IMR-90 (cell line): ENCODE results near the gene AQP12B. TPM values are rescaled to one million over a fixed set of nuclear protein-coding genes. Genes with fewer than 3 reads are reported as not detected.

Source experiments
- ATAC-seq: fragments of 200-7000 bp; cut with Tn5 transposase; 2 replicates; pipeline ENCODE4 v1.9.1; 2020; ENCODE audit warnings: low read depth, mild to moderate bottlenecking, moderate library complexity
- BruUV-seq: library from RNA; stranded (reverse); fragments of 400-500 nt; replicated peaks from 2 replicates; lab custom pipeline; 2021; lab: Mats Ljungman, UMichigan
- CTCF ChIA-PET: fragments of 300-600 bp; formaldehyde crosslinking; extraction: SDS; loops from one replicate; lab custom pipeline; 2021; ENCODE audit warnings: antibody characterized with exemption; lab: Yijun Ruan, JAX
- POLR2A ChIA-PET: fragments of 300-600 bp; sonication (Branson Sonifier 250); formaldehyde crosslinking; loops from one replicate; lab custom pipeline; 2022; ENCODE audit warnings: antibody characterized with exemption; ENCODE audit not compliant: unreplicated experiment; lab: Charles Lee
- DNase-seq: peaks from one replicate; pipeline ENCODE4 v3.0.0; 2013
- H2AFZ ChIP-seq: replicated peaks from 2 replicates; pipeline ENCODE3; 2013; ENCODE audit warnings: low read length, mild to moderate bottlenecking; ENCODE audit not compliant: poor library complexity
- H2AK5ac ChIP-seq: 2 replicates; pipeline ENCODE4 v1.6.1; 2013; ENCODE audit warnings: low read depth, low read length, inconsistent platforms
- H2AK9ac ChIP-seq: replicated peaks from 2 replicates; pipeline ENCODE3; 2013; ENCODE audit warnings: mild to moderate bottlenecking, low read depth, low read length, moderate library complexity; ENCODE audit not compliant: poor library complexity
- H2BK120ac ChIP-seq: 2 replicates; pipeline ENCODE4 v1.6.1; 2013; ENCODE audit warnings: low read depth, low read length, inconsistent platforms
- H2BK15ac ChIP-seq: 3 replicates; pipeline ENCODE4 v1.6.1; 2013; ENCODE audit warnings: low read depth, low read length, inconsistent platforms
- H2BK20ac ChIP-seq: 2 replicates; pipeline ENCODE4 v1.6.1; 2013; ENCODE audit warnings: low read depth, mild to moderate bottlenecking, inconsistent platforms, low read length, moderate library complexity
- H2BK5ac ChIP-seq: 2 replicates; pipeline ENCODE4 v1.6.1; 2013; ENCODE audit warnings: mild to moderate bottlenecking, low read depth, low read length, inconsistent platforms; ENCODE audit not compliant: poor library complexity, severe bottlenecking
- H3K14ac ChIP-seq: replicated peaks from 2 replicates; pipeline ENCODE4 v1.6.1; 2013; ENCODE audit warnings: low read depth, low read length, inconsistent platforms
- H3K18ac ChIP-seq: 2 replicates; pipeline ENCODE4 v1.6.1; 2013; ENCODE audit warnings: low read depth, low read length, control low read depth
- H3K23ac ChIP-seq: 2 replicates; pipeline ENCODE4 v1.6.1; 2013; ENCODE audit warnings: low read depth, low read length, inconsistent platforms
- H3K27ac ChIP-seq: 2 replicates; pipeline ENCODE4 v1.5.1; 2013; ENCODE audit warnings: mild to moderate bottlenecking, control low read depth, low read length; ENCODE audit not compliant: insufficient read depth
- H3K27me3 ChIP-seq: 2 replicates; pipeline ENCODE4 v1.6.1; 2013; ENCODE audit warnings: low read length; ENCODE audit not compliant: control insufficient read depth, insufficient read depth
- H3K36me3 ChIP-seq: 2 replicates; pipeline ENCODE4 v1.6.1; 2013; ENCODE audit warnings: low read length, mixed read lengths; ENCODE audit not compliant: control insufficient read depth, insufficient read depth
- H3K4ac ChIP-seq: 2 replicates; pipeline ENCODE4 v1.6.1; 2013; ENCODE audit warnings: low read depth, low read length, inconsistent platforms
- H3K4me1 ChIP-seq: 2 replicates; pipeline ENCODE4 v1.6.1; 2013; ENCODE audit warnings: low read length, mixed read lengths; ENCODE audit not compliant: control insufficient read depth, insufficient read depth
- H3K4me2 ChIP-seq: 2 replicates; pipeline ENCODE4 v1.6.1; 2013; ENCODE audit warnings: low read depth, mild to moderate bottlenecking, control low read depth, low read length, moderate library complexity
- H3K4me3 ChIP-seq: 2 replicates; pipeline ENCODE4 v1.5.1; 2013; ENCODE audit warnings: low read depth, mild to moderate bottlenecking, control low read depth, low read length, moderate library complexity; ENCODE audit not compliant: insufficient read depth
- H3K56ac ChIP-seq: 2 replicates; pipeline ENCODE4 v1.6.1; 2013; ENCODE audit warnings: low read length, inconsistent platforms; ENCODE audit not compliant: insufficient read depth; ENCODE audit errors: extremely low read depth
- H3K79me1 ChIP-seq, 2 experiments: 2 replicates each; pipeline ENCODE4 v1.6.1; 2013; ENCODE audit warnings: low read length in 2 of 2, inconsistent platforms in 1 of 2, low read depth in 1 of 2
- H3K9ac ChIP-seq: 2 replicates; pipeline ENCODE4 v1.6.1; 2013; ENCODE audit warnings: low read depth, low read length, control low read depth
- H3K9me1 ChIP-seq: 2 replicates; pipeline ENCODE4 v1.6.1; 2013; ENCODE audit warnings: low read length, inconsistent platforms; ENCODE audit not compliant: insufficient read depth
- H3K9me3 ChIP-seq: 2 replicates; pipeline ENCODE4 v1.6.1; 2013; ENCODE audit warnings: low read length; ENCODE audit not compliant: control insufficient read depth, insufficient read depth
- H4K20me1 ChIP-seq: 2 replicates; pipeline ENCODE4 v1.6.1; 2013; ENCODE audit warnings: low read length, inconsistent platforms; ENCODE audit not compliant: insufficient read depth
- H4K5ac ChIP-seq: 2 replicates; pipeline ENCODE4 v1.6.1; 2013; ENCODE audit warnings: mild to moderate bottlenecking, low read depth, low read length, control low read depth
- H4K8ac ChIP-seq, 2 experiments: 2 replicates each; pipeline ENCODE4 v1.6.1; 2013; ENCODE audit warnings: low read depth in 2 of 2, low read length in 2 of 2, control low read depth in 1 of 2, inconsistent platforms in 1 of 2
- H4K91ac ChIP-seq: 2 replicates; pipeline ENCODE4 v1.6.1; 2013; ENCODE audit warnings: low read depth, low read length, inconsistent platforms; ENCODE audit not compliant: insufficient read depth
- CTCF ChIP-seq: conservative IDR thresholded peaks from 2 replicates; pipeline ENCODE4 v1.5.1; 2012; ENCODE audit warnings: mild to moderate bottlenecking, low read depth, low read length, improper control_type of control experiment
- POLR2A ChIP-seq: IDR thresholded peaks from 2 replicates; pipeline ENCODE4 v1.6.1; 2012; ENCODE audit warnings: mild to moderate bottlenecking, low read depth, low read length
- RAD21 ChIP-seq: IDR thresholded peaks from 2 replicates; pipeline ENCODE4 v1.6.1; 2012; ENCODE audit warnings: low read length, improper control_type of control experiment
- WGBS, 2 experiments: methylation state at CpG; one replicate each; pipeline versions ENCODE4 v1.1.5 to v1.1.7; 2013; ENCODE audit warnings: missing lambda C conversion rate in 2 of 2; ENCODE audit not compliant: insufficient read length in 1 of 2; ENCODE audit errors: extremely low coverage in 2 of 2; 5-methylcytosine and 5-hydroxymethylcytosine counted together
- dilution Hi-C: fragments of 300-500 bp; cut with HindIII; formaldehyde crosslinking; loops from one replicate; pipeline ENCODE4 v1.14.3; 2018; ENCODE audit warnings: low sequenced_read_pairs; ENCODE audit not compliant: unreplicated experiment
- in situ Hi-C: fragments of 300-500 bp; cut with MboI; formaldehyde crosslinking; loops from 3 replicates; pipeline ENCODE4 v1.14.3; 2019; ENCODE audit warnings: low sequenced_read_pairs, inconsistent platforms, mixed read lengths
- intact Hi-C: fragments of 100-400 bp; cut with micrococcal nuclease; formaldehyde crosslinking; loops from 2 replicates; pipeline ENCODE4 v1.10.0; 2022
- polyA plus RNA-seq, 3 experiments: library from polyadenylated mRNA; depleted of rRNA; stranded (reverse); fragments of >200 nt; gene quantifications; 2 replicates each; pipeline ENCODE4 v1.2.3, GENCODE V29; 2012; ENCODE audit warnings: low replicate concordance in 1 of 3
- total RNA-seq: library from RNA; depleted of rRNA; stranded (reverse); fragments of >200 nt; gene quantifications from 2 replicates; pipeline ENCODE4 v1.2.3, GENCODE V29; 2012
- TF ChIP-seq, protein P1 (sequence below): fragments of 150-350 bp; IDR thresholded peaks from 2 replicates; pipeline ENCODE4 v1.6.1; 2017; ENCODE audit warnings: mild to moderate bottlenecking, antibody characterized with exemption, low read length, low read depth

The AQP12B gene
- total and polyA plus RNA-seq, 2 of the 4 experiments (the other 2 are of a cell fraction), result not detected

- Histone ChIP-seq H3K4me3 (no peak overlapping the region), H3K9ac (no peak overlapping the region), H3K14ac (no peak overlapping the region), H2AFZ (no peak overlapping the region), H3K4me2 (no peak overlapping the region), H3K4ac (no peak overlapping the region), H3K27me3 (peaks cover 25% of the 10 kb centered on the region), H3K79me1 (no peaks in the 10 kb centered on the region), H2BK5ac (no peak overlapping the region), H3K9me3 (no peaks in the 10 kb centered on the region), H3K36me3 (no peaks in the 10 kb centered on the region), H3K56ac (no peak overlapping the region), H2AK5ac (no peak overlapping the region), H3K27ac (no peak overlapping the region), H4K20me1 (no peaks in the 10 kb centered on the region), H3K18ac (no peak overlapping the region), H3K4me1 (no peaks in the 10 kb centered on the region), H4K91ac (no peak overlapping the region), H3K9me1 (no peaks in the 10 kb centered on the region), H4K5ac (no peak overlapping the region), H2BK120ac (no peak overlapping the region), H4K8ac (no peak overlapping the region), H2BK20ac (no peak overlapping the region), H2AK9ac (no peak overlapping the region), H2BK15ac (no peak overlapping the region), H3K23ac (no peak overlapping the region)
- TF ChIP-seq CTCF, result no peak
- TF ChIP-seq POLR2A, result no peak
- TF ChIP-seq RAD21, result no peak
- TF ChIP-seq, protein P1, sequence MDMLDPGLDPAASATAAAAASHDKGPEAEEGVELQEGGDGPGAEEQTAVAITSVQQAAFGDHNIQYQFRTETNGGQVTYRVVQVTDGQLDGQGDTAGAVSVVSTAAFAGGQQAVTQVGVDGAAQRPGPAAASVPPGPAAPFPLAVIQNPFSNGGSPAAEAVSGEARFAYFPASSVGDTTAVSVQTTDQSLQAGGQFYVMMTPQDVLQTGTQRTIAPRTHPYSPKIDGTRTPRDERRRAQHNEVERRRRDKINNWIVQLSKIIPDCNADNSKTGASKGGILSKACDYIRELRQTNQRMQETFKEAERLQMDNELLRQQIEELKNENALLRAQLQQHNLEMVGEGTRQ, result no peak
- intact Hi-C loops, result no loop called here
- in situ Hi-C loops, result no loop called here
- WGBS, 2 experiments, result no CpG with 5 or more reads among the region's 4 CpGs
- ChIA-PET POLR2A (no interaction called here), CTCF (no interaction called here)
- dilution Hi-C loops, result no loop called here
- no TSS peak for BruUV-seq
- no peak for ATAC-seq
- DNase-seq, result no peak
These were observed 11.7 kb downstream of the AQP12B start for GRCh38 chr2:240670950-240671349.
